Endodermal cell (in vitro differentiated cells): ENCODE results near the gene PRKCD. TPM values are rescaled to one million over a fixed set of nuclear protein-coding genes. Genes with fewer than 3 reads are reported as not detected.

Experiments used
- DNase-seq: peaks from one replicate; pipeline ENCODE4 v3.0.0-alpha.2; 2017
- H3K27ac ChIP-seq: 2 replicates; pipeline ENCODE4 v1.5.1; 2013; ENCODE audit warnings: mild to moderate bottlenecking, low read depth, low read length, moderate library complexity
- H3K27me3 ChIP-seq: 2 replicates; pipeline ENCODE4 v1.6.1; 2013; ENCODE audit warnings: mild to moderate bottlenecking, low read length, moderate library complexity; ENCODE audit not compliant: insufficient read depth, control insufficient read depth, poor library complexity, severe bottlenecking
- H3K36me3 ChIP-seq: 2 replicates; pipeline ENCODE4 v1.7.0; 2013; ENCODE audit warnings: mild to moderate bottlenecking, low read length, moderate library complexity; ENCODE audit not compliant: control insufficient read depth, insufficient read depth
- H3K4me1 ChIP-seq: one replicate; pipeline ENCODE4 v1.7.0; 2013; ENCODE audit warnings: low read length; ENCODE audit not compliant: control insufficient read depth, insufficient read depth
- H3K4me3 ChIP-seq: 2 replicates; pipeline ENCODE4 v1.5.1; 2013; ENCODE audit warnings: mild to moderate bottlenecking, low read length, moderate library complexity
- H3K9ac ChIP-seq: 2 replicates; pipeline ENCODE4 v1.6.1; 2013; ENCODE audit warnings: mild to moderate bottlenecking, low read length, moderate library complexity; ENCODE audit not compliant: poor library complexity, severe bottlenecking; ENCODE audit errors: extremely low read depth
- H3K9me3 ChIP-seq: 2 replicates; pipeline ENCODE4 v1.6.1; 2013; ENCODE audit warnings: mild to moderate bottlenecking, low read length, moderate library complexity; ENCODE audit not compliant: control insufficient read depth
- H3K27ac Mint-ChIP-seq: 2 replicates; pipeline ENCODE4 v1.8.0; 2020; ENCODE audit warnings: mixed read lengths
- H3K27me3 Mint-ChIP-seq: 2 replicates; pipeline ENCODE4 v1.8.0; 2021; ENCODE audit warnings: mild to moderate bottlenecking, mixed read lengths; ENCODE audit not compliant: insufficient read depth
- H3K36me3 Mint-ChIP-seq: 2 replicates; pipeline ENCODE4 v1.8.0; 2020; ENCODE audit warnings: low read depth, mixed read lengths
- H3K4me1 Mint-ChIP-seq: 2 replicates; pipeline ENCODE4 v1.8.0; 2020; ENCODE audit warnings: mixed read lengths
- H3K4me3 Mint-ChIP-seq: 2 replicates; pipeline ENCODE4 v1.8.0; 2020; ENCODE audit warnings: mild to moderate bottlenecking, moderate library complexity, mixed read lengths
- H3K9me3 Mint-ChIP-seq: 2 replicates; pipeline ENCODE4 v1.8.0; 2020; ENCODE audit warnings: mild to moderate bottlenecking, mixed read lengths
- CTCF ChIP-seq: fragments of 200-600 bp; sonication (generic); conservative IDR thresholded peaks from 2 replicates; pipeline ENCODE4 v1.5.0; 2021; ENCODE audit warnings: antibody characterized with exemption, mild to moderate bottlenecking
- WGBS, 2 experiments: methylation state at CpG; one replicate each; pipeline versions ENCODE4 v1.1.5 to v1.1.7; 2013; ENCODE audit warnings: missing lambda C conversion rate in 2 of 2, mixed read lengths in 1 of 2; ENCODE audit not compliant: insufficient coverage in 1 of 2, insufficient read length in 1 of 2; 5-methylcytosine and 5-hydroxymethylcytosine counted together
- total RNA-seq, 2 donors: library from RNA; stranded (reverse); fragmentation: NEBNext Ultra II Directional in 1 of 2; extraction: Animal tissue kit (Norgen Biotek cat#: 25700) in 1 of 2; gene quantifications; 2 replicates in 1 of 2; 3 replicates in 1 of 2; pipeline ENCODE4 v1.2.1, GENCODE V29; 2021

The PRKCD gene
- total RNA-seq, 2 donors from 2014 or later, result 19.9 to 26.6 TPM

- DNase-seq, result no peak
- Mint-ChIP-seq H3K4me3 (no peak overlapping the region), H3K27ac (no peak overlapping the region), H3K9me3 (no peaks in the 10 kb centered on the region), H3K27me3 (no peaks in the 10 kb centered on the region), H3K36me3 (no peaks in the 10 kb centered on the region), H3K4me1 (no peaks in the 10 kb centered on the region)
- Histone ChIP-seq H3K4me1 (no peaks in the 10 kb centered on the region), H3K4me3 (no peak overlapping the region), H3K9ac (peak overlapping the region; percentile 15), H3K27me3 (no peaks in the 10 kb centered on the region), H3K27ac (no peak overlapping the region), H3K36me3 (no peaks in the 10 kb centered on the region), H3K9me3 (no peaks in the 10 kb centered on the region)
- WGBS, 2 experiments, result 87 to 88% methylated on average over 8 to 11 of the region's 11 CpGs
- TF ChIP-seq CTCF, result no peak
These were observed 13.7 kb upstream of the PRKCD start for GRCh38 chr3:53147151-53147902.

GRCh38 chr3:53147903-53148400 is 13.1 kb upstream of the PRKCD start:
- Mint-ChIP-seq H3K4me1 (no peaks in the 10 kb centered on the region), H3K4me3 (no peak overlapping the region), H3K27ac (no peak overlapping the region), H3K27me3 (no peaks in the 10 kb centered on the region), H3K9me3 (no peaks in the 10 kb centered on the region), H3K36me3 (no peaks in the 10 kb centered on the region)
- 93 to 100% methylated on average over 2 of the region's 2 CpGs for WGBS, 2 experiments
- no peak for TF ChIP-seq CTCF
- H3K27me3 ChIP-seq, result no peaks in the 10 kb centered on the region
- DNase-seq, result no peak
- H3K36me3 ChIP-seq, result no peaks in the 10 kb centered on the region
- H3K9ac ChIP-seq, result no peak overlapping the region
- H3K27ac ChIP-seq, result no peak overlapping the region
- no peaks in the 10 kb centered on the region for H3K4me1 ChIP-seq
- no peaks in the 10 kb centered on the region for H3K9me3 ChIP-seq
- H3K4me3 ChIP-seq, result no peak overlapping the region

DNA sequence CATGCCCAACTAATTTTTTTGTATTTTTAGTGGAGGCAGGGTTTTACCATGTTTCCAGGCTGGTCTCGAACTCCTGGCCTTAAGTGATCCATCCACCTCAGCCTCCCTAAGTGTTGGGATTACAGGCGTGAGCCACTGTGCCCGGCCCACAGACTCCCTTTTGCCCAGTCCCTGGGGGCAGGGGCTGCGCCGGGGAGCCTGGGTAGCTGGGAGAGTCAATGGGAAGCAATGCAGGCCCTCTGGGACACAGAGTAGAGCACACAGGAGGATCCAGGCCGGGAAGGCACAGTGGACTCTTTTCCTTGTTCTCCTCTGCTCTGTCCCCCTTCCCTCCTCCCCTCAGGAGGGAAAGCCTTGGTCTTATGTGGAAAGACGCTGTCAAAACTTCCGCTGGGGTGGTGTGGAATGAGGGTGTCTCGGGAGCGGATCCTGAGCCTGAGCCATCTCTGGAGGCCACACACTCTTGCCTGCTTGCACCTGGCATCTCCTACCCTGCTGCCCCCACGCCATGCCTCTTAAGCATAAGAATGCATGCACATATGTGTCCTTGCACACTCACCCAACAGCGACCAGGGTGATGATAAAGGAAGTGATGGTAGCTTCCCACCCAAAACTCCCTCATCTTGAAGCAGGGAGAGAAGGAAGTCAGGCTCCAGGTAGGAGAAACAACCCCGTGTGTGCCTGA is 11.9 kb upstream of the PRKCD start:
- H3K9ac ChIP-seq, result no peak overlapping the region
- no peak for DNase-seq
- no peaks in the 10 kb centered on the region for H3K36me3 ChIP-seq
- H3K4me3 ChIP-seq, result no peak overlapping the region
- H3K4me1 ChIP-seq, result no peaks in the 10 kb centered on the region
- 92 to 94% methylated on average over 7 to 13 of the region's 13 CpGs for WGBS, 2 experiments
- Mint-ChIP-seq H3K27ac (no peak overlapping the region), H3K9me3 (no peaks in the 10 kb centered on the region), H3K4me1 (no peaks in the 10 kb centered on the region), H3K4me3 (no peak overlapping the region), H3K36me3 (no peaks in the 10 kb centered on the region), H3K27me3 (no peaks in the 10 kb centered on the region)
- no peak for TF ChIP-seq CTCF
- H3K9me3 ChIP-seq, result no peaks in the 10 kb centered on the region
- H3K27me3 ChIP-seq, result no peaks in the 10 kb centered on the region
- no peak overlapping the region for H3K27ac ChIP-seq
